Rectal smooth muscle tissue (tissue), 1 donor: ENCODE data around the gene ASB13.
"Not testable (repeated sequence)": the region's sequence is repeated elsewhere in the genome, so short reads cannot be mapped to it uniquely, and the experiment has no call there.

Experiments
- H3K27ac ChIP-seq: one replicate; pipeline ENCODE4 v1.7.0; 2013; ENCODE audit warnings: low read depth, low read length, inconsistent platforms
- H3K27me3 ChIP-seq: one replicate; pipeline ENCODE4 v1.7.0; 2013; ENCODE audit warnings: low read length; ENCODE audit not compliant: control insufficient read depth, insufficient read depth
- H3K36me3 ChIP-seq: one replicate; pipeline ENCODE4 v1.7.0; 2013; ENCODE audit warnings: low read length; ENCODE audit not compliant: control insufficient read depth, insufficient read depth
- H3K4me1 ChIP-seq: one replicate; pipeline ENCODE4 v1.7.0; 2013; ENCODE audit warnings: low read length; ENCODE audit not compliant: control insufficient read depth, insufficient read depth
- H3K4me3 ChIP-seq: one replicate; pipeline ENCODE4 v1.7.0; 2013; ENCODE audit warnings: low read length
- H3K9ac ChIP-seq: one replicate; pipeline ENCODE4 v1.7.0; 2013; ENCODE audit warnings: low read length

ASB13 gene

GRCh38 chr10:5603091-5603847 lies 63.1 kb downstream of the ASB13 start:
- H3K9ac ChIP-seq, result no peak overlapping the region
- H3K4me3 ChIP-seq, result no peak overlapping the region
- no peaks in the 10 kb centered on the region for H3K36me3 ChIP-seq
- H3K27me3 ChIP-seq, result no peaks in the 10 kb centered on the region
- H3K27ac ChIP-seq, result no peak overlapping the region
- H3K4me1 ChIP-seq, result no peaks in the 10 kb centered on the region

- Histone ChIP-seq H3K27ac (no peak overlapping the region), H3K4me1 (no peaks in the 10 kb centered on the region), H3K36me3 (no peaks in the 10 kb centered on the region), H3K9ac (no peak overlapping the region), H3K4me3 (no peak overlapping the region), H3K27me3 (no peaks in the 10 kb centered on the region)
These were observed 64.4 kb downstream of the ASB13 start for GRCh38 chr10:5601826-5602495.

- Histone ChIP-seq H3K4me3 (no peak overlapping the region), H3K36me3 (no peaks in the 10 kb centered on the region), H3K9ac (no peak overlapping the region), H3K27me3 (no peaks in the 10 kb centered on the region), H3K4me1 (no peaks in the 10 kb centered on the region), H3K27ac (no peak overlapping the region)
These were observed 65.5 kb downstream of the ASB13 start for GRCh38 chr10:5600908-5601307.

GRCh38 chr10:5599613-5600520 lies 66.5 kb downstream of the ASB13 start:
- Histone ChIP-seq H3K9ac (no peak overlapping the region), H3K27me3 (no peaks in the 10 kb centered on the region), H3K4me3 (no peak overlapping the region), H3K4me1 (no peaks in the 10 kb centered on the region), H3K27ac (no peak overlapping the region), H3K36me3 (no peaks in the 10 kb centered on the region)

GRCh38 chr10:5598085-5598690 lies 68.2 kb downstream of the ASB13 start:
- Histone ChIP-seq H3K4me3 (no peak overlapping the region), H3K27me3 (no peaks in the 10 kb centered on the region), H3K9ac (no peak overlapping the region), H3K4me1 (no peaks in the 10 kb centered on the region), H3K27ac (no peak overlapping the region), H3K36me3 (no peaks in the 10 kb centered on the region)

- Histone ChIP-seq H3K4me3 (no peak overlapping the region), H3K27me3 (no peaks in the 10 kb centered on the region), H3K9ac (no peak overlapping the region), H3K27ac (no peak overlapping the region), H3K36me3 (no peaks in the 10 kb centered on the region), H3K4me1 (no peaks in the 10 kb centered on the region)
These were observed 69.6 kb downstream of the ASB13 start for GRCh38 chr10:5596611-5597341.

- no peaks in the 10 kb centered on the region for H3K27me3 ChIP-seq
- H3K27ac ChIP-seq, result no peak overlapping the region
- no peaks in the 10 kb centered on the region for H3K4me1 ChIP-seq
- H3K9ac ChIP-seq, result no peak overlapping the region
- H3K4me3 ChIP-seq, result no peak overlapping the region
- H3K36me3 ChIP-seq, result no peaks in the 10 kb centered on the region
These were observed 70.4 kb downstream of the ASB13 start for GRCh38 chr10:5595994-5596471.

GRCh38 chr10:5595591-5595990 lies 70.8 kb downstream of the ASB13 start:
- no peaks in the 10 kb centered on the region for H3K4me1 ChIP-seq
- no peak overlapping the region for H3K27ac ChIP-seq
- no peaks in the 10 kb centered on the region for H3K36me3 ChIP-seq

GRCh38 chr10:5595095-5595494 lies 71.3 kb downstream of the ASB13 start:
- Histone ChIP-seq H3K9ac (no peak overlapping the region), H3K27me3 (no peaks in the 10 kb centered on the region), H3K4me3 (no peak overlapping the region), H3K27ac (no peak overlapping the region), H3K36me3 (no peaks in the 10 kb centered on the region), H3K4me1 (no peaks in the 10 kb centered on the region)

More at GRCh38 chr10:5595591-5595990, 70.8 kb downstream of the ASB13 start:
- no peaks in the 10 kb centered on the region for H3K27me3 ChIP-seq
- no peak overlapping the region for H3K4me3 ChIP-seq
- no peak overlapping the region for H3K9ac ChIP-seq

- no peaks in the 10 kb centered on the region for H3K27me3 ChIP-seq
- H3K4me1 ChIP-seq, result no peaks in the 10 kb centered on the region
- H3K4me3 ChIP-seq, result no peak overlapping the region
- no peak overlapping the region for H3K27ac ChIP-seq
- H3K9ac ChIP-seq, result no peak overlapping the region
- H3K36me3 ChIP-seq, result no peaks in the 10 kb centered on the region
These were observed 71.9 kb downstream of the ASB13 start for GRCh38 chr10:5594271-5595049.

GRCh38 chr10:5593347-5593746 lies 73.0 kb downstream of the ASB13 start:
- H3K4me1 ChIP-seq, H3K27ac ChIP-seq, H3K4me3 ChIP-seq, H3K36me3 ChIP-seq, H3K9ac ChIP-seq, H3K27me3 ChIP-seq: not testable (repeated sequence)
